Measurements from ENCODE around the gene PTPRK. TPM values are rescaled to one million over a fixed set of nuclear protein-coding genes. Genes with fewer than 3 reads are reported as not detected.

The PTPRK gene
- total and polyA plus RNA-seq, 2 experiments from 2014 or later, result 26.9 to 56.4 TPM

DNA sequence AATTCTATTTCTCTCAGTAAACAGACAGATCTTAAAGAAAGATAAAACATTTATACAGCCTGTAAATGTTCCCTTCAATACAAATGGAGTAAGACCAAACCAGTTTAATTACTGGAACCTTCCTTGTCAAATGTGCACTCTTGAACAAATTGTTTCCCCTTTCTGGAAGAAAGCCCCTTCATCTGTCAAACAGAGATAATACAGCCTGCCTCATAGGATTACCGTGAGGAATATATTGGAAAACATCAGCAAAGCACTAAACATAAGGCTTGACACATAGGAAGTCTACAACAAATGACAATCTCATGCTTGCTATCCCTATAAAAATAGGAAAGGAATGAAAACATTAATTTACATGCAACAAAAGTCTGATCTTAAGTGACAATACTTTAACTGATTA is 173.8 kb downstream of the PTPRK start:
- ATAC-seq (no peak), DNase-seq (ENCODE audit: low spot score) (no peak)
- H3F3A ChIP-seq (replicated peaks; ENCODE audit: low read depth), result no peaks in the 10 kb centered on the region
- H3K79me2 ChIP-seq (replicated peaks; ENCODE audit: insufficient read depth), result peaks cover 13% of the 10 kb centered on the region; the same call in 1 of the 2 replicates
- H3K4me3 ChIP-seq, result no peak overlapping the region
- Mint-ChIP-seq H3K4me1 (peaks cover 5% of the 10 kb centered on the region), H3K9me3 (no peaks in the 10 kb centered on the region), H3K27ac (no peak overlapping the region; the same call in 1 of the 2 replicates), H3K27me3 (ENCODE audit: insufficient read depth, low read depth, poor library complexity) (no peaks in the 10 kb centered on the region), H3K36me3 (ENCODE audit: low read depth) (no peaks in the 10 kb centered on the region), H3K4me3 (no peak overlapping the region)
- H3K4me2 ChIP-seq, result no peak overlapping the region
- H3K27me3 ChIP-seq (ENCODE audit: insufficient read depth), result no peaks in the 10 kb centered on the region
- H3K4me1 ChIP-seq (ENCODE audit: insufficient read depth), result 0 out of 2 replicates have a peak, but pooled peaks cover 6% of the 10 kb centered on the region
- TF ChIP-seq ZNF331 (CRISPR knock-in tag; IDR thresholded peaks at IDR 0.05; ENCODE audit: low read depth) (no peak), JUNB (IDR thresholded peaks at IDR 0.05; ENCODE audit: unreplicated experiment) (no peak), ZNF462 (CRISPR knock-in tag; IDR thresholded peaks at IDR 0.05) (no peak), EZH2 (IDR thresholded peaks at IDR 0.05; ENCODE audit: low read depth, unreplicated experiment) (no peak), STAT1 (IDR thresholded peaks at IDR 0.05; ENCODE audit: unreplicated experiment) (no peak), NANOG (IDR thresholded peaks at IDR 0.05; ENCODE audit: borderline replicate concordance) (no peak), POLR2AphosphoS5 (IDR thresholded peaks at IDR 0.05; ENCODE audit: low read depth) (no peak), EZH2phosphoT487 (IDR thresholded peaks at IDR 0.05; ENCODE audit: unreplicated experiment) (no peak), CREB1 (CRISPR knock-in tag; IDR thresholded peaks at IDR 0.05; ENCODE audit: low read depth) (no peak)
- TF ChIP-seq, protein P1, sequence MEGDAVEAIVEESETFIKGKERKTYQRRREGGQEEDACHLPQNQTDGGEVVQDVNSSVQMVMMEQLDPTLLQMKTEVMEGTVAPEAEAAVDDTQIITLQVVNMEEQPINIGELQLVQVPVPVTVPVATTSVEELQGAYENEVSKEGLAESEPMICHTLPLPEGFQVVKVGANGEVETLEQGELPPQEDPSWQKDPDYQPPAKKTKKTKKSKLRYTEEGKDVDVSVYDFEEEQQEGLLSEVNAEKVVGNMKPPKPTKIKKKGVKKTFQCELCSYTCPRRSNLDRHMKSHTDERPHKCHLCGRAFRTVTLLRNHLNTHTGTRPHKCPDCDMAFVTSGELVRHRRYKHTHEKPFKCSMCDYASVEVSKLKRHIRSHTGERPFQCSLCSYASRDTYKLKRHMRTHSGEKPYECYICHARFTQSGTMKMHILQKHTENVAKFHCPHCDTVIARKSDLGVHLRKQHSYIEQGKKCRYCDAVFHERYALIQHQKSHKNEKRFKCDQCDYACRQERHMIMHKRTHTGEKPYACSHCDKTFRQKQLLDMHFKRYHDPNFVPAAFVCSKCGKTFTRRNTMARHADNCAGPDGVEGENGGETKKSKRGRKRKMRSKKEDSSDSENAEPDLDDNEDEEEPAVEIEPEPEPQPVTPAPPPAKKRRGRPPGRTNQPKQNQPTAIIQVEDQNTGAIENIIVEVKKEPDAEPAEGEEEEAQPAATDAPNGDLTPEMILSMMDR (conservative IDR thresholded peaks at IDR 0.05; ENCODE audit: low read depth in 2 of 2), result no peak
- TF ChIP-seq, protein P2, sequence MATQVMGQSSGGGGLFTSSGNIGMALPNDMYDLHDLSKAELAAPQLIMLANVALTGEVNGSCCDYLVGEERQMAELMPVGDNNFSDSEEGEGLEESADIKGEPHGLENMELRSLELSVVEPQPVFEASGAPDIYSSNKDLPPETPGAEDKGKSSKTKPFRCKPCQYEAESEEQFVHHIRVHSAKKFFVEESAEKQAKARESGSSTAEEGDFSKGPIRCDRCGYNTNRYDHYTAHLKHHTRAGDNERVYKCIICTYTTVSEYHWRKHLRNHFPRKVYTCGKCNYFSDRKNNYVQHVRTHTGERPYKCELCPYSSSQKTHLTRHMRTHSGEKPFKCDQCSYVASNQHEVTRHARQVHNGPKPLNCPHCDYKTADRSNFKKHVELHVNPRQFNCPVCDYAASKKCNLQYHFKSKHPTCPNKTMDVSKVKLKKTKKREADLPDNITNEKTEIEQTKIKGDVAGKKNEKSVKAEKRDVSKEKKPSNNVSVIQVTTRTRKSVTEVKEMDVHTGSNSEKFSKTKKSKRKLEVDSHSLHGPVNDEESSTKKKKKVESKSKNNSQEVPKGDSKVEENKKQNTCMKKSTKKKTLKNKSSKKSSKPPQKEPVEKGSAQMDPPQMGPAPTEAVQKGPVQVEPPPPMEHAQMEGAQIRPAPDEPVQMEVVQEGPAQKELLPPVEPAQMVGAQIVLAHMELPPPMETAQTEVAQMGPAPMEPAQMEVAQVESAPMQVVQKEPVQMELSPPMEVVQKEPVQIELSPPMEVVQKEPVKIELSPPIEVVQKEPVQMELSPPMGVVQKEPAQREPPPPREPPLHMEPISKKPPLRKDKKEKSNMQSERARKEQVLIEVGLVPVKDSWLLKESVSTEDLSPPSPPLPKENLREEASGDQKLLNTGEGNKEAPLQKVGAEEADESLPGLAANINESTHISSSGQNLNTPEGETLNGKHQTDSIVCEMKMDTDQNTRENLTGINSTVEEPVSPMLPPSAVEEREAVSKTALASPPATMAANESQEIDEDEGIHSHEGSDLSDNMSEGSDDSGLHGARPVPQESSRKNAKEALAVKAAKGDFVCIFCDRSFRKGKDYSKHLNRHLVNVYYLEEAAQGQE (IDR thresholded peaks at IDR 0.05; ENCODE audit: unreplicated experiment), result no peak
- H3K9me2 ChIP-seq (ENCODE audit: insufficient read depth), result no peaks in the 10 kb centered on the region
- H3K36me3 ChIP-seq (ENCODE audit: insufficient read depth), result no peaks in the 10 kb centered on the region
- no peak overlapping the region for H3K27ac ChIP-seq (ENCODE audit: low read depth)
- no peaks in the 10 kb centered on the region; the same call in 1 of the 2 replicates for H4K20me1 ChIP-seq (replicated peaks; ENCODE audit: insufficient read depth)
- no peak overlapping the region for H2AFZ ChIP-seq
